HG03457 (cell line): Measurements from ENCODE around the gene IGSF3.
"Not testable (repeated sequence)": the region's sequence is repeated elsewhere in the genome, so short reads cannot be mapped to it uniquely, and the experiment has no call there.

Experiments used
- ATAC-seq: cut with Tn5 transposase; IDR thresholded peaks from one replicate; pipeline ENCODE4 v1.9.1; 2021; ENCODE audit warnings: moderate number of reproducible peaks; ENCODE audit not compliant: unreplicated experiment

Gene IGSF3

GRCh38 chr1:116664366-116664977 is 3.1 kb downstream of the IGSF3 start:
- ATAC-seq: no peak

DNA sequence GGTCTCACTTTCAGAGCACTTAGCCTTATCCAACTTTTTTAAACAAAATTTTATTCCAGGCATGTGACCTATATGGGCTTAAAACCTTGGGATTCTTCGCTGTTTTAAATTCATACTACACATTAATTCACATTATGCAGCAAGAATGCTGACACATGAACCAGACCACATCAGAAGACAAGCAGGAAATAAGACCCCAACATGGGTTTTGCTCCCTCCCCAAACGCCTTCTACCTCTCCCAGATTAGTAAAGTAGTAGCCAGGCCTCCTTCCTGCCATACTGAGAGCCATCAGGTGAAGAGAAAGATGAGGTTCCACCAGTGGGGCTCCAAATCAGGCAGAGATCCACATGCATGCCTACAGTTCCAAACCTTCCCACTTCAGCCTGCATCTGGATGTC is 3.7 kb downstream of the IGSF3 start:
- ATAC-seq: no peak

DNA sequence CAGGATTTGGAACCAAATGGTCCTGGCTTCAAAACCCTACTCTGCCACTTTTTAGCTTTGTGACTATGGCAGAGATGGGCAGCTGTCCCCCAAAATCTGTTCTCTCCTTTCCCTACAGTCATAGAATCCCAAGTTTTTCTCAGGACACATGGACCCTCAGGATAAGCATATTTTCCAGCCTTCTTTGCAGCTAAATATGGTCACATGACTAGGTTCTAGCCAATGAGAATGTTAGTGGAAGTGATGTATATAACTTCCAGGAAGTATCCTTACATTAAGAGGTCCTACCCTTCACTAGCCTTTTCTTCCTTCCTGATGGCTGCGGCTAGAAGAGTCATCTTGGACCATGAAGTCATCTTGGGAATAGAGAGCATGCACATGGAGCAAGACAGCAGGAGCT is 5.9 kb downstream of the IGSF3 start:
- no peak for ATAC-seq

DNA sequence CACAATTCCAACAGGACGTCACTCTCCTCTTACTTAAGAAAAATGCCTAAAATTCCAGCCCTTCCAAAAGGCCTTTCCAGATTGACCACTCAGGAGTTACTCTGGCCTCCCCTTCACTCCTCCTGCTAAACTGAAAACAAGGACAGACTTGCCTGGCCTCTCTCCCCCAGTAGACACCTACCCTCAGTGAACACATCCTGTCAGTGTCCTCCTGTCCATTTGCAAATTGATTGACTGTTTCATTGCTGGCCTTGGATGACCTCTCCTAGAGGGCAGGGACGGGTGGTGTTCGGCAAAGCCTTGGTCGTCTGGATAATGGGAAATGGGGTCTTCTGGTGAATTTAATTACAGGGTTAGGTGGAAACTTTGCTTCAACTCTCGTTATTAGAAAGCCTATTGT is 8.9 kb downstream of the IGSF3 start:
- ATAC-seq: not testable (repeated sequence)

DNA sequence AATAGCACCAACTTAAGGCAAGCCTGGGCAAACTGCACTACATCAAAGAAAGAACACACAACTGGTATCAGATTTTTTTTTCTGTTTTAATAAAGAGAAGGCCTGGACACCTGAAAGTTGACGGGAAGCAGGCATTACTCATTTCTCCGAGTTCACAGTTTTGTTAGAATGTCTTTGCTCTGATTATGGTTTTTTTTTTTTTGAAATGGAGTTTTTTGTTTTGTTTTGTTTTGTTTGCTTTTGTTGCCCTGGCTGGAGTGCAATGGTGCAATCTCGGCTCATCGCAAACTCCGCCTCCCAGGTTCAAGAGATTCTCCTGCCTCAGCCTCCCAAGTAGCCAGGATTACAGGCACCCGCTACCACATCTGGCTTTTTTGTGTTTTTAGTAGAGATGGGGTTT is 9.7 kb downstream of the IGSF3 start:
- not testable (repeated sequence) for ATAC-seq

DNA sequence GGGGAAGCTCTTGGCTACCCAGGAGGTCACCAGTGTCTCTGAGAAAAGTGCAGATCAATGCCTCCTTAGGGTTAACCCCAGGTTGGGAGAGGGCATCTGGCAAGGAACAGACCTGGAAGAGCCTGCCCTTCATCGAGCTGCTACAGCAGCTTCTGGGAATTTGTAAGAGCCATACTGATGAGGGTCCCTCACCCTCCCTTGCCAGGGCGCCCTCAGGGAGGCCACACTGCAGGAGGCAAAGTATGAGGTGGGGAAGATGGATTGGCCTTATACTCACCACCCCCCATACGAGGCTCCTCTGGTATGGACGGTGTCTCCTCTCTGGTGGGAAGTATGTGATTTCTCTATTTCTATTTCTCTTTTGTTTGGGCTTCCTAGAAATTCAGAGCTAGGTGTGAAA is 13.2 kb downstream of the IGSF3 start:
- ATAC-seq: no peak

DNA sequence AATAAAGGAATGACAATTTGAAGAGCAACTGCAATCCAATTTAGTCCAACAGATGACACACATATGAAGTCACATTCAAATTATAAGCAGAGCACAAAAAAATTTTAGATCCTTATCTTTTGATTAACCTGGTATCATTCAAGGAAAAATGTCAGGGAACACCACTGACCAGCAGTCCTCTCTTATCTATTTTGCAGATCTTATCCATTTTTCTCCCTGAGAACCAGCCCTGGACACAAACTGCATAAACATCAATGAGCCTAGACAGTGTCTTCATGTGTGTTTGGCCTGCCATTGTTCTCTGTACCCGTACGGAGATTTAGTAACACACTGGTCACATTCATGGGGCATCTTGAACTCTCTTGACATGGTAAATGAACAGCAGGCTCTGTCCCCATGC is 14.9 kb downstream of the IGSF3 start:
- not testable (repeated sequence) for ATAC-seq

DNA sequence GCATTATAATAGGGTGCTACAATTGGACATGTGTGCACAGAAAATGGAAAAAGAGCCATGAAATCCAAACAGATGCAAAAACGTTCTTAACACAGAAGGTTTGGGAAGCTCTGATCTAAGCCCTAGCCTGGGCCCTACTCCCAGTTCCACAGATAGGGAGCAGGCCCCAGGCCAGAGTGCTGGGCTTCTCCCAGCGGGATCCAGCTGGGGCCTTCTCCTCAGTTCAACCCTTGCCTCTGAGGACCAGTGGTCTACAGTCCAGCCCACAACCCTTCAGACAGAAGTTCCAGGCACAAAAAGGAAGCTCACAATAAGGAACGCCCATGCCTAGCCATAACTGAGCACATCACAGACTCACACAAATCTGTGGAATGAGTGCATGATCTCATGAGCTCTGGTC is 16.8 kb downstream of the IGSF3 start:
- not testable (repeated sequence) for ATAC-seq

DNA sequence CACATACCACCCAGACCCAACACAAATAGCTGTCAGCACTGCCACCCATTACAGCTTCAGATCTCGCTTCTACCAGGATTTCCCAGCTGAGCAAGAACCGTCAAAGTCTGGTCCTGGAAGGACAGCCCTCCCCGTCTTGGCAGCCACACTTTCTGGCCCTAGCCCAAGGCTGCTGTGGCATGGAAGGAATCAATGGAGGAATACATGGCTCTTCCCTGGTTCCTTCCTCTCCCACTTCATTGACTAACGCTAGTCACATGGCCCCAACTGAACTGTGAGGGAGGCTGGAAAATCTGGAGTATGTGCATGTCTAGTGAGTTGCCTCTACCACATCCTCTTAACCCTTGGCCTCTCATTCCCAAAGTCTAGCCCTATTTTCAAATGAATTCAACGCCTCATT is 18.5 kb downstream of the IGSF3 start:
- not testable (repeated sequence) for ATAC-seq

DNA sequence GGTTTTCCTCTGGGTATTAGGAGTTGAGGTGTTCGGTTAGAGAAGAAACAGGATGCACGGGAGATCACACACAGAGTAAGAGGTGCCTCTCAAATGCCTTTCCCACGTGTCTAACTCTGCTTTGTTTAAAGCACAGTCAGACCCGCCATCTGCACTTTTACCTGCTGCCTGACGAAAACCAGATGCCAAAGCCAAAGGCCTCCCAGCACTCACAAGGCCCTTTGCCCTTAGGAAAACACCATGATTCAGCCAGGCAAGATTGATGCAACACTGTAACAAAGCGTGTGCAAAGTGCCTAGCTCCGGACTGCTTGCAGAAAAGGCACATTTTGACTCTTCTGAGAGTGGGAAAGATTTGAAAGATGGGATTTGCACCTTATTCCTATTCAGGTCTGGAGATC is 19.2 kb downstream of the IGSF3 start:
- not testable (repeated sequence) for ATAC-seq

DNA sequence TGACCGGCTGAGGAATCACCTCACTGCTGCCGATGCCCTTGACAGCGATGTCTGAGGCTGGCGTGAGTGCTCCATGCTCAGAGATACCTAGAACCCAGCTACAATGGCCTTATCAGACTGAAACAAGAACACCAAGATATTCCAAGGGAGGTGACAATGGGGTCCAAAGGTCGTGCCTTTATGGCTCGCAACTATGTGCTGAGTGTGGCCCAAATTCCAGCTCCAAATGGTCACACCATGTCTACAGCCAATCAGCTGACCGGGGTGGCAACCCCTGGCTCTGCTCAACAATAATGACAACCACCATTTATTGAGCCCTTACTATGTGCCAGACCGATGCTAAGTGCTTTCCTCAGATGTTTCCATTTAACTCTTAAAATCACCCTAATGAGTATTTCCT is 20.3 kb downstream of the IGSF3 start:
- not testable (repeated sequence) for ATAC-seq

GRCh38 chr1:116646673-116647170 is 20.8 kb downstream of the IGSF3 start:
- not testable (repeated sequence) for ATAC-seq

DNA sequence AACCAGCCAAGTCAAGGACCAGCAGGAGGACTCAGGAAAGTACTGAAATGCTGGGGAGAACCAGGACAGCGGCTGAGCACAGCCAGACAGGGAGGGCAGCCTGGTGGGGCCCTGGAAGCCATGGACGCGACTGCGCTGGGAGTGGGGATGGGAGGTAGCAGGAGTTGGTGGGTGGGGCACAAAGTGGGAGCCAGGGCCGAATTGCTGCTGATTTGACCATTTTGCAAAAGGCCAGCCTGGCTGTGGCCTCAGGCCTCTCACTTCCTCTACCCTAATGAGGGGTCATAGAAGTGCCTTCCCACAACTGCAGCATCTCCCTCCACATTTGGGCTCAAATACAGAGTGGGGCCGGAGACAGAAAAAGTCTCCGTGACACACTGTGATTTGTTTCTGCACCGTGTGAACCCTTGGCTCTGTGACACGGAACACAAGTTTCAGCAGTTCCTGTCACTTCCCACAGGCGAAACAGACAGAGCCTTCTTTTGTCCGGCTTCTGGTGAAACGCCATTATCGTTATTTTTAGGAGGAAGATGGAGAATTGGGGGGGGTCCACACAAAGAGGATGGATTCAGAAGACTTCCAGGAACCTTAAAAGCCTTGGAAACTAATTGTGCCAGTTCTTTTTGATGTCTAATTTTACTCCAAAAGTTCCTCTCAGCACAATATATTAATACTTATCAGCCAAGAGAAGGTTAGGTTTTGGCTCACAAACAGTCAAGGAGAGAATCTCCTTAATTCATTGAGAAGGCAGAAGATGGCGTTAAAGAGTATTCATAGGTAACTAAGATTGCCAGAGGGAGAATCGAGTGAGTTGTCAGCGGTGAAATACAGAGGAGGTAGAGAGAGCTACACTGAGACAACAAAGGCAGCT is 21.5 kb downstream of the IGSF3 start:
- not testable (repeated sequence) for ATAC-seq

- ATAC-seq: not testable (repeated sequence)
Measured at GRCh38 chr1:116644993-116645392, 22.5 kb downstream of the IGSF3 start.

DNA sequence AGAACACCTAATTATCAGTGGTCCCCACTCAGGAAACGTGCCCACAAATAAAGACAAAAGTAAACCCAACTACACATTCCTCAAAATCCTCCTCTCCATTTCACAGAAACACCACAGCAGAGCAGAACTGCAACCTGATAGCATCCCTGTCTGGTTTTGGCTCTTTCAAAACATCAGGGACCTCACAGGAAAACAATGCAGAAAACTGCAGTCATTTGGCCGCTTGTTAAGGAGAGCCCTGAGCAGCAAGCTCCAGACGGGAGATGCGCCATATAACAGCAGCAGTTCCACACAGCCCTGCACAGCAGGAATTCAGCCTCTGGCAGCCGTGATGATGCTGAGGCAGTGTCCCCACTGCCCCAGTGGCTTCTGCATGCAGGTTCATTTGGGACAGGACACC is 23.4 kb downstream of the IGSF3 start:
- ATAC-seq: not testable (repeated sequence)

- not testable (repeated sequence) for ATAC-seq
Measured at GRCh38 chr1:116643281-116643751, 24.2 kb downstream of the IGSF3 start.

DNA sequence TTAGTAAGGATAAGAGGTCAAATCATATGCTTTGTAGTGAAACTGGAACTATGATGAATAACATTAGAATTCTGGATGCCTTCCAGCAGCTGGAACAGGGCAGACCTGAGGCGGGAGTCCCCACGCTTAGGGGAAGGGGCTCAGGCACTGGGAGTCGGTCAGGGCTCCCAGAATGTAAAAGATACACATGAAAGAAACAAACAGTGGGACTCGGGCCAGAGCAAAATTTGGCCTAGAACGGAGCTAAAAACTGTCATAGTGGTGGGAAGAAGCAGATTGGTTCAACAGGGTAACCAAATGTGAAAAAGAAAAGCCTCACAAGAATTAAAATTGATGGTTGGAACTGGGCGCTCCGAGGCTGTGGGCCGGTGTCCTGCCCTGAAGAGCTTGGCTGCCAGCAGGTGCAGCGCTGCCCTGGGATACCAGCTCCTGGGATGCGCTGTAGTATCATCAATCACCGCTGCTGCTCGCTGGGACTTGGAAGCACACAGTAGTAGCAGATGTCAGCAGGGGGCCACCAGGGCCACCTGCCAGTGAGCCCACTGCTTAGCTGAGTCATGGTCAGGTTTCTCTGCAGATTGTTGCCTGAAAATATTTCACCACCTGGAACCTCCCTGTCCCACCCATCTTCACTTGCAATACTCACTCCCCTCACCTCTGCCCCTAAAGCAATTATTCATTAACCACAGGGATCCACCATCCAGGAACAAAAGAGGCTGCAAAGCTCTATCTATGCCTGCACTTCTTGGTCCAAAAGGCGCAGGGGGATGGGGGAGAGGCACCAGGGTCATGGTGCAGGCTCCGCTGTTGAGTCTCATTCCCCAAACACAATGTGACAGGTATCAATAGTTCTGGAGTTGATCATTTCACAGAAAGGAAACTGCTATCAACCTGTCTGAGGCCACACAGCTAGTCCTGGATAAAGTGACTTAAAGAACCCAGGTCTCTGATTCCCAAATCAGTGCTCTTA is 24.9 kb downstream of the IGSF3 start:
- not testable (repeated sequence) for ATAC-seq

GRCh38 chr1:116637583-116637982 is 29.9 kb downstream of the IGSF3 start:
- not testable (repeated sequence) for ATAC-seq

DNA sequence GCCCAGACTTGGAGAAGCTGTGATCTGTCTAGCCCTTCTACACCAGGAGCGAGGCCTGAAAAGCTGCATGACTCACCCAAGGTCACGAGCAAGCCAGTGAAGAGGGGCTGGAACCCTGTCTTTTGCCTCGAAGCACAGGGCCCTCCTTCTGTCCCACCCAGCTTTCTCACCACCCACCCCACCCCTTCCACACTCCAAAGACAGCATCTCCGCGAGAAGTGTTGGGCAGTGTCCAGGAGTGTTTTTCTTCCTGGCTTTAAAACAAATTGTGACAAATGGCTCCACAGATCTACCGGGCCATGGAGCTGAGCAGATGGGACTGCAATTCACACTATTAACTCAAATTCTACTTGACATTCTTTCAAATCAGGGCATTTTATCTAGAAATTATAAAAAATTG is 30.9 kb downstream of the IGSF3 start:
- not testable (repeated sequence) for ATAC-seq

- not testable (repeated sequence) for ATAC-seq
Measured at GRCh38 chr1:116634386-116634785, 33.1 kb downstream of the IGSF3 start.
